Right renal pelvis (tissue), 4 donors: Measurements from ENCODE around the gene PET117. TPM values are rescaled to one million over a fixed set of nuclear protein-coding genes. Genes with fewer than 3 reads are reported as not detected.
"Not testable (repeated sequence)": the region's sequence is repeated elsewhere in the genome, so short reads cannot be mapped to it uniquely, and the experiment has no call there.

Source experiments
- DNase-seq, 4 donors: peaks; one replicate each; pipeline ENCODE4 v3.0.0-alpha.2; 2013; ENCODE audit warnings: low read depth in 4 of 4, low spot score in 3 of 4, missing footprints in 1 of 4
- polyA plus RNA-seq, 4 donors: library from polyadenylated mRNA; unstranded; fragments of 120-200 nt; gene quantifications; one replicate each; pipeline ENCODE4 v1.2.1, GENCODE V29; 2013; ENCODE audit not compliant: insufficient read length in 4 of 4

PET117 gene
- polyA plus RNA-seq, 4 donors, result 16.6 to 22.4 (median 18.1) TPM

GRCh38 chr20:18154342-18154741, 16.7 kb downstream of the PET117 start:
- no peak for DNase-seq

GRCh38 chr20:18156045-18156444, 18.4 kb downstream of the PET117 start:
- no peak for DNase-seq

GRCh38 chr20:18164356-18164755, 26.7 kb downstream of the PET117 start:
- no peak for DNase-seq

GRCh38 chr20:18165553-18165952, 27.9 kb downstream of the PET117 start:
- no peak for DNase-seq

- DNase-seq, result no peak
These were observed 28.7 kb downstream of the PET117 start for GRCh38 chr20:18166241-18166881.

GRCh38 chr20:18166950-18167349, 29.3 kb downstream of the PET117 start:
- no peak for DNase-seq

- DNase-seq, result no peak
These were observed 34.7 kb downstream of the PET117 start for GRCh38 chr20:18172379-18172778.

GRCh38 chr20:18174906-18175683, 37.4 kb downstream of the PET117 start:
- DNase-seq, result no peak

- no peak for DNase-seq
These were observed 38.7 kb downstream of the PET117 start for GRCh38 chr20:18176318-18176785.

- not testable (repeated sequence) for DNase-seq
These were observed 42.7 kb downstream of the PET117 start for GRCh38 chr20:18180366-18180765.

- no peak for DNase-seq
These were observed 43.2 kb downstream of the PET117 start for GRCh38 chr20:18180815-18181214.

GRCh38 chr20:18187020-18187419, 49.4 kb downstream of the PET117 start:
- no peak for DNase-seq

GRCh38 chr20:18188434-18188833, 50.8 kb downstream of the PET117 start:
- no peak for DNase-seq

- DNase-seq, result no peak
These were observed 52.9 kb downstream of the PET117 start for GRCh38 chr20:18190338-18191233.

GRCh38 chr20:18191306-18191705, 53.6 kb downstream of the PET117 start:
- DNase-seq, result peak; percentile 26 to 51 (median 40)

Other genes starting within 250 kb of the PET117 start
- gene SNX5, start 169.1 kb upstream of the PET117 start, polyA plus RNA-seq, result 100 to 1,000 TPM; 202 to 241 (median 230) TPM
- 10 to 100 TPM; 37.1 to 46.2 (median 44.1) TPM for gene MGME1, start 168.8 kb upstream of the PET117 start, polyA plus RNA-seq
- gene OVOL2, start 79.9 kb upstream of the PET117 start, polyA plus RNA-seq, result 1 to 10 TPM in 2 of 4 donors, under 1 TPM in 2; 0.93 to 1.4 (median 1.0) TPM
- gene KAT14, start within 50 bp of the PET117 start, polyA plus RNA-seq, result 10 to 100 TPM; 25.7 to 29.4 (median 27.4) TPM
- gene ZNF133, start 150.7 kb downstream of the PET117 start, polyA plus RNA-seq, result 10 to 100 TPM; 25.1 to 27.7 (median 26.3) TPM